Astrocyte (in vitro differentiated cells and primary cell): ENCODE data around the gene APOA1.

Experiments
- EZH2 ChIP-seq: IDR thresholded peaks from 2 replicates; pipeline ENCODE4 v1.6.1; 2012; ENCODE audit warnings: mild to moderate bottlenecking, low read length, inconsistent platforms; ENCODE audit not compliant: insufficient read depth
- TF ChIP-seq, protein P1 (sequence below): IDR thresholded peaks from 2 replicates; pipeline ENCODE4 v1.5.1; 2011; ENCODE audit warnings: low read depth, mild to moderate bottlenecking, inconsistent platforms, low read length, moderate library complexity; ENCODE audit not compliant: insufficient read depth

DNA sequence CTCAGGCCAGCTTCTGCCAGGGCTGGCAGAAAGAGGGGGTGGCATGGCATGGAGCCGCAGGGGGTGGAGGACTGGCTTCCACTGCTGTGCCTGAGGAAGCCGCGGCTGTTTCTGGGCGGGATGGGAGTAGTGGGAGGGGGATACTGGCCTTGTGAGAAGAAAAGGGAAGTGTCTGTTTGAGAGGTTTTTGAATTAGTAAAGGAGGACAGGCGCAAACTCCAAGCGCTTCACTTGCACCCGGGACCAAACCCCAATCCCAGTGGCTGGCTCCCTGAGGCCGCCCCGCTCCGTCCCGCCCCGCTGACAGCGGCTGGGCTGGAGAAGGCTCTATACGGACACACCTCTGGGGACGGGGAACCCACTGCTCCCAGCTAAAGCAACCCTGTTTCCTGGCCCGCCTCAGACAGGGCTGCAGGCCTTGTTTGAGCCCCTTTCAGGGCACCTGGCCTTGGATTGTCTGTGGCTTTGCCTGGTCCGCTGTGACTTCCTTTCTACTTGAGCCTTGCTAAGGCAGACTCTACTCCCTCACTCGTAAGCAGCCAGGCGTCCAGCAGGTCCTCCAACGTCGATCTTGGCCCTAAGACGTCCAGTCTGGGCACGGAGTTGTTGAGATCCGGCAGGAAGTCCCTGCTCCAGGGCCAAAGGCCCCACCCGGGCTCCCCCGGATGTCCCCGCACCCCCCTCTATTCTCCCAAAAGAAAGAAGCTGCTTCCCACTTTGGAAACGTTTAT lies 2.2 kb downstream of the APOA1 start:
- TF ChIP-seq, protein P1, sequence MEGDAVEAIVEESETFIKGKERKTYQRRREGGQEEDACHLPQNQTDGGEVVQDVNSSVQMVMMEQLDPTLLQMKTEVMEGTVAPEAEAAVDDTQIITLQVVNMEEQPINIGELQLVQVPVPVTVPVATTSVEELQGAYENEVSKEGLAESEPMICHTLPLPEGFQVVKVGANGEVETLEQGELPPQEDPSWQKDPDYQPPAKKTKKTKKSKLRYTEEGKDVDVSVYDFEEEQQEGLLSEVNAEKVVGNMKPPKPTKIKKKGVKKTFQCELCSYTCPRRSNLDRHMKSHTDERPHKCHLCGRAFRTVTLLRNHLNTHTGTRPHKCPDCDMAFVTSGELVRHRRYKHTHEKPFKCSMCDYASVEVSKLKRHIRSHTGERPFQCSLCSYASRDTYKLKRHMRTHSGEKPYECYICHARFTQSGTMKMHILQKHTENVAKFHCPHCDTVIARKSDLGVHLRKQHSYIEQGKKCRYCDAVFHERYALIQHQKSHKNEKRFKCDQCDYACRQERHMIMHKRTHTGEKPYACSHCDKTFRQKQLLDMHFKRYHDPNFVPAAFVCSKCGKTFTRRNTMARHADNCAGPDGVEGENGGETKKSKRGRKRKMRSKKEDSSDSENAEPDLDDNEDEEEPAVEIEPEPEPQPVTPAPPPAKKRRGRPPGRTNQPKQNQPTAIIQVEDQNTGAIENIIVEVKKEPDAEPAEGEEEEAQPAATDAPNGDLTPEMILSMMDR, result no peak
- no peak for TF ChIP-seq EZH2
